HCT116 (cell line): ENCODE data around the gene ANKRD9.

Source experiments
- POLR2A ChIP-seq: IDR thresholded peaks from 2 replicates; pipeline ENCODE4 v1.7.0; 2011; ENCODE audit warnings: borderline replicate concordance; ENCODE audit not compliant: insufficient read depth, insufficient read length; ENCODE audit errors: extremely low read depth
- SIN3A ChIP-seq: IDR thresholded peaks from 2 replicates; pipeline ENCODE4 v1.6.1; 2012; ENCODE audit warnings: low read depth
- SRF ChIP-seq: IDR thresholded peaks from 2 replicates; pipeline ENCODE4 v1.6.1; 2012; ENCODE audit warnings: low read depth
- TCF7L2 ChIP-seq: IDR thresholded peaks from 2 replicates; pipeline ENCODE4 v1.7.0; 2011; ENCODE audit warnings: borderline replicate concordance, inconsistent platforms; ENCODE audit not compliant: insufficient read depth, insufficient read length; ENCODE audit errors: extremely low read depth
- TF ChIP-seq, protein P1 (sequence below), 3 experiments: fragments of 200-600 bp in 1 of 3; sonication (generic) in 1 of 3; IDR thresholded peaks in 2 of 3; conservative IDR thresholded peaks in 1 of 3; 2 replicates each; pipeline ENCODE4 v1.5.1; 2012 to 2017; ENCODE audit warnings: low read depth in 2 of 3, low read length in 2 of 3, antibody characterized with exemption in 1 of 3, borderline replicate concordance in 1 of 3, control low read depth in 1 of 3, mild to moderate bottlenecking in 1 of 3, mixed read lengths in 1 of 3, mixed run types in 1 of 3, moderate library complexity in 1 of 3; ENCODE audit not compliant: insufficient read depth in 1 of 3

DNA sequence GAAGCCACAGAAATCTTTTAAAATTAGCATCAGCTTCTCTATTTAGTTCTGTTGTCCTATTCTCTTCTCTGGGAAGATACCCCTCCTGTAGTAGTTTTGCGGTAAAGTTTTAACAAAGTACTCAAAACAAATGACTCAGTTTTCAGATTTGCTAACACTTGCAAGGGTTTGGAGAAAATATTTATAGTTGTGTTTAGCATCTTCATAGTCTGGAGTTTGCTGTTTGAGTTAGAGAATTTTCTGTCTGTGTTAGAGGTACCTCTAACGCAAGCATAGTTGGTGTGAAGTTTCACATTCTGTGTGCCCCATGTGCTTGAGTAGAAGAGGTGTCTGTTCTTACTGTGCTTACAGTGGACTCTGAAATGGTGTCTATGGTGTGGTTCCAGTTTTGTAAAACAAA, 36.0 kb downstream of the ANKRD9 start:
- TF ChIP-seq TCF7L2 (no peak), POLR2A (no peak), SRF (no peak), SIN3A (no peak)
- TF ChIP-seq, protein P1, sequence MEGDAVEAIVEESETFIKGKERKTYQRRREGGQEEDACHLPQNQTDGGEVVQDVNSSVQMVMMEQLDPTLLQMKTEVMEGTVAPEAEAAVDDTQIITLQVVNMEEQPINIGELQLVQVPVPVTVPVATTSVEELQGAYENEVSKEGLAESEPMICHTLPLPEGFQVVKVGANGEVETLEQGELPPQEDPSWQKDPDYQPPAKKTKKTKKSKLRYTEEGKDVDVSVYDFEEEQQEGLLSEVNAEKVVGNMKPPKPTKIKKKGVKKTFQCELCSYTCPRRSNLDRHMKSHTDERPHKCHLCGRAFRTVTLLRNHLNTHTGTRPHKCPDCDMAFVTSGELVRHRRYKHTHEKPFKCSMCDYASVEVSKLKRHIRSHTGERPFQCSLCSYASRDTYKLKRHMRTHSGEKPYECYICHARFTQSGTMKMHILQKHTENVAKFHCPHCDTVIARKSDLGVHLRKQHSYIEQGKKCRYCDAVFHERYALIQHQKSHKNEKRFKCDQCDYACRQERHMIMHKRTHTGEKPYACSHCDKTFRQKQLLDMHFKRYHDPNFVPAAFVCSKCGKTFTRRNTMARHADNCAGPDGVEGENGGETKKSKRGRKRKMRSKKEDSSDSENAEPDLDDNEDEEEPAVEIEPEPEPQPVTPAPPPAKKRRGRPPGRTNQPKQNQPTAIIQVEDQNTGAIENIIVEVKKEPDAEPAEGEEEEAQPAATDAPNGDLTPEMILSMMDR (IDR thresholded peaks at IDR 0.05 in 2 of 3, conservative IDR thresholded peaks at IDR 0.05 in 1 of 3; ENCODE audit: borderline replicate concordance in 1 of 3, insufficient read depth in 1 of 3, low read depth in 2 of 3, low read length in 2 of 3) = no peak
